Osteoblast (primary cell): Measurements from ENCODE around the gene FARS2. TPM values are rescaled to one million over a fixed set of nuclear protein-coding genes. Genes with fewer than 3 reads are reported as not detected.

Source experiments
- DNase-seq: peaks from one replicate; pipeline ENCODE4 v3.0.0; 2011; ENCODE audit warnings: low spot score, mixed read lengths; ENCODE audit not compliant: insufficient read length; ENCODE audit errors: missing footprints
- H2AFZ ChIP-seq: 2 replicates; pipeline ENCODE4 v1.6.0; 2011; ENCODE audit warnings: mild to moderate bottlenecking, low read length
- H3K27ac ChIP-seq: 2 replicates; pipeline ENCODE4 v1.5.1; 2011; ENCODE audit warnings: mild to moderate bottlenecking, low read depth, low read length, moderate library complexity
- H3K27me3 ChIP-seq: 2 replicates; pipeline ENCODE4 v1.6.0; 2012; ENCODE audit warnings: mild to moderate bottlenecking, control low read depth, inconsistent platforms, low read length, moderate library complexity; ENCODE audit not compliant: insufficient read depth
- H3K36me3 ChIP-seq: 2 replicates; pipeline ENCODE4 v1.5.1; 2011; ENCODE audit warnings: mild to moderate bottlenecking, low read length, control low read depth, moderate library complexity; ENCODE audit not compliant: insufficient read depth
- H3K4me1 ChIP-seq: 2 replicates; pipeline ENCODE4 v1.5.1; 2011; ENCODE audit warnings: mild to moderate bottlenecking, low read length, control low read depth, moderate library complexity; ENCODE audit not compliant: insufficient read depth
- H3K4me2 ChIP-seq: 2 replicates; pipeline ENCODE4 v1.6.0; 2011; ENCODE audit warnings: mild to moderate bottlenecking, low read length; ENCODE audit not compliant: insufficient read depth
- H3K4me3 ChIP-seq: fragments of 200-600 bp; sonication (generic); 3 replicates; pipeline ENCODE4 v1.5.1; 2012; ENCODE audit warnings: mild to moderate bottlenecking, low read length, inconsistent platforms; ENCODE audit not compliant: insufficient read depth
- H3K79me2 ChIP-seq: 2 replicates; pipeline ENCODE4 v1.6.0; 2012; ENCODE audit warnings: mild to moderate bottlenecking, low read length, control low read depth, inconsistent platforms; ENCODE audit not compliant: insufficient read depth
- H3K9me3 ChIP-seq: 2 replicates; pipeline ENCODE4 v1.5.1; 2011; ENCODE audit warnings: low read depth, low read length, control low read depth
- H4K20me1 ChIP-seq: 2 replicates; pipeline ENCODE4 v1.6.0; 2012; ENCODE audit warnings: mild to moderate bottlenecking, low read length, control low read depth; ENCODE audit not compliant: insufficient read depth
- CTCF ChIP-seq: IDR thresholded peaks from 2 replicates; pipeline ENCODE4 v1.5.1; 2011; ENCODE audit warnings: mild to moderate bottlenecking, low read depth, low read length, moderate library complexity; ENCODE audit errors: extremely low read depth
- total RNA-seq: library from RNA; depleted of rRNA; stranded (reverse); fragments of >200 nt; gene quantifications from 2 replicates; pipeline ENCODE4 v1.2.3, GENCODE V29; 2012

Gene FARS2
- total RNA-seq, 1 donor, result 29.7 TPM

- no peaks in the 10 kb centered on the region for H3K27me3 ChIP-seq
- no peak for TF ChIP-seq CTCF
- H3K79me2 ChIP-seq, result no peaks in the 10 kb centered on the region
- no peak for DNase-seq
- no peak overlapping the region for H3K4me3 ChIP-seq
- no peaks in the 10 kb centered on the region for H3K9me3 ChIP-seq
- H3K36me3 ChIP-seq, result no peaks in the 10 kb centered on the region
- no peak overlapping the region for H3K27ac ChIP-seq
- no peak overlapping the region for H3K4me2 ChIP-seq
- H4K20me1 ChIP-seq, result no peaks in the 10 kb centered on the region
- peaks cover 10% of the 10 kb centered on the region for H3K4me1 ChIP-seq
- H2AFZ ChIP-seq, result no peak overlapping the region
Measured at GRCh38 chr6:5520796-5521195, 259.5 kb downstream of the FARS2 start.

GRCh38 chr6:5521322-5521721 lies 260.0 kb downstream of the FARS2 start:
- DNase-seq, result no peak
- Histone ChIP-seq H3K27ac (no peak overlapping the region), H3K4me1 (peaks cover 10% of the 10 kb centered on the region), H3K79me2 (no peaks in the 10 kb centered on the region), H3K36me3 (no peaks in the 10 kb centered on the region), H3K4me2 (no peak overlapping the region), H3K4me3 (no peak overlapping the region), H4K20me1 (no peaks in the 10 kb centered on the region), H3K27me3 (no peaks in the 10 kb centered on the region), H2AFZ (no peak overlapping the region), H3K9me3 (no peaks in the 10 kb centered on the region)
- TF ChIP-seq CTCF, result no peak

- Histone ChIP-seq H3K4me2 (no peak overlapping the region), H2AFZ (no peak overlapping the region), H3K27me3 (no peaks in the 10 kb centered on the region), H3K4me1 (peaks cover 10% of the 10 kb centered on the region), H3K36me3 (no peaks in the 10 kb centered on the region), H3K4me3 (no peak overlapping the region), H3K79me2 (no peaks in the 10 kb centered on the region), H3K27ac (no peak overlapping the region), H3K9me3 (no peaks in the 10 kb centered on the region), H4K20me1 (no peaks in the 10 kb centered on the region)
- no peak for TF ChIP-seq CTCF
- DNase-seq, result no peak
Measured at GRCh38 chr6:5522147-5522546, 260.8 kb downstream of the FARS2 start.

GRCh38 chr6:5524110-5524509 lies 262.8 kb downstream of the FARS2 start:
- H3K27ac ChIP-seq, result no peak overlapping the region
- H3K36me3 ChIP-seq, result no peaks in the 10 kb centered on the region
- H3K4me1 ChIP-seq, result peaks cover 10% of the 10 kb centered on the region
- no peaks in the 10 kb centered on the region for H4K20me1 ChIP-seq
- no peaks in the 10 kb centered on the region for H3K27me3 ChIP-seq
- no peaks in the 10 kb centered on the region for H3K9me3 ChIP-seq
- H3K79me2 ChIP-seq, result no peaks in the 10 kb centered on the region
- no peak overlapping the region for H3K4me3 ChIP-seq
- no peak for DNase-seq
- no peak for TF ChIP-seq CTCF
- H3K4me2 ChIP-seq, result no peak overlapping the region
- no peak overlapping the region for H2AFZ ChIP-seq
